ENCODE results near the gene TJAP1.
A peak's percentile ranks its signal among the peaks of the same experiment; 100 is the strongest.
"Not testable (repeated sequence)": the region's sequence is repeated elsewhere in the genome, so short reads cannot be mapped to it uniquely, and the experiment has no call there.

TJAP1 gene

GRCh38 chr6:43497689-43498088, 20.3 kb downstream of the TJAP1 start:
- Mint-ChIP-seq H3K4me1 (ENCODE audit: low read depth) (peaks cover 26% of the 10 kb centered on the region), H3K27ac (no peak overlapping the region), H3K27me3 (no peaks in the 10 kb centered on the region), H3K4me3 (no peak overlapping the region), H3K36me3 (ENCODE audit: low read depth) (peaks cover 68% of the 10 kb centered on the region), H3K9me3 (no peaks in the 10 kb centered on the region)
- no peak for DNase-seq

- Mint-ChIP-seq H3K4me1 (ENCODE audit: low read depth) (peaks cover 23% of the 10 kb centered on the region), H3K36me3 (ENCODE audit: low read depth) (peaks cover 72% of the 10 kb centered on the region), H3K27ac (peak overlapping the region; percentile 22)
- not testable (repeated sequence) for H3K4me3 Mint-ChIP-seq, DNase-seq, H3K9me3 Mint-ChIP-seq, H3K27me3 Mint-ChIP-seq
Observed at GRCh38 chr6:43498291-43498690, 20.9 kb downstream of the TJAP1 start.

- H3K27ac Mint-ChIP-seq, result peak overlapping the region; percentile 63
- no peaks in the 10 kb centered on the region for H3K27me3 Mint-ChIP-seq
- H3K9me3 Mint-ChIP-seq, result no peaks in the 10 kb centered on the region
Observed at GRCh38 chr6:43499028-43499815, 21.9 kb downstream of the TJAP1 start.

GRCh38 chr6:43500921-43501320, 23.6 kb downstream of the TJAP1 start:
- no peaks in the 10 kb centered on the region for H3K9me3 Mint-ChIP-seq
- peaks cover 87% of the 10 kb centered on the region for H3K36me3 Mint-ChIP-seq (ENCODE audit: low read depth)
- no peaks in the 10 kb centered on the region for H3K27me3 Mint-ChIP-seq
- no peak overlapping the region for H3K27ac Mint-ChIP-seq
- H3K4me3 Mint-ChIP-seq, result no peak overlapping the region
- DNase-seq, result no peak
- no peaks in the 10 kb centered on the region for H3K4me1 Mint-ChIP-seq (ENCODE audit: low read depth)

More at GRCh38 chr6:43499028-43499815, 21.9 kb downstream of the TJAP1 start:
- no peak for DNase-seq
- Mint-ChIP-seq H3K4me1 (ENCODE audit: low read depth) (peaks cover 15% of the 10 kb centered on the region), H3K36me3 (ENCODE audit: low read depth) (peaks cover 75% of the 10 kb centered on the region), H3K4me3 (no peak overlapping the region)

GRCh38 chr6:43502666-43503065, 25.3 kb downstream of the TJAP1 start:
- Mint-ChIP-seq H3K27ac (no peak overlapping the region), H3K36me3 (ENCODE audit: low read depth) (peaks cover 87% of the 10 kb centered on the region), H3K4me1 (ENCODE audit: low read depth) (peaks cover 9% of the 10 kb centered on the region), H3K4me3 (no peak overlapping the region), H3K27me3 (peaks cover 2% of the 10 kb centered on the region), H3K9me3 (no peaks in the 10 kb centered on the region)
- no peak for DNase-seq

- Mint-ChIP-seq H3K27ac (no peak overlapping the region), H3K27me3 (peaks cover 10% of the 10 kb centered on the region), H3K36me3 (ENCODE audit: low read depth) (peaks cover 79% of the 10 kb centered on the region), H3K4me1 (ENCODE audit: low read depth) (peaks cover 9% of the 10 kb centered on the region), H3K9me3 (no peaks in the 10 kb centered on the region), H3K4me3 (no peak overlapping the region)
- no peak for DNase-seq
Observed at GRCh38 chr6:43503443-43503842, 26.1 kb downstream of the TJAP1 start.

GRCh38 chr6:43504756-43505593, 27.6 kb downstream of the TJAP1 start:
- no peak overlapping the region for H3K27ac Mint-ChIP-seq
- DNase-seq, result no peak
- H3K27me3 Mint-ChIP-seq, result peaks cover 20% of the 10 kb centered on the region
- peaks cover 64% of the 10 kb centered on the region for H3K36me3 Mint-ChIP-seq (ENCODE audit: low read depth)
- no peaks in the 10 kb centered on the region for H3K9me3 Mint-ChIP-seq
- H3K4me1 Mint-ChIP-seq (ENCODE audit: low read depth), result peaks cover 16% of the 10 kb centered on the region
- H3K4me3 Mint-ChIP-seq, result no peak overlapping the region

GRCh38 chr6:43505718-43506117, 28.3 kb downstream of the TJAP1 start:
- H3K36me3 Mint-ChIP-seq (ENCODE audit: low read depth), result peaks cover 57% of the 10 kb centered on the region
- no peak overlapping the region for H3K27ac Mint-ChIP-seq
- H3K27me3 Mint-ChIP-seq, result peaks cover 20% of the 10 kb centered on the region
- no peaks in the 10 kb centered on the region for H3K9me3 Mint-ChIP-seq
- DNase-seq, result no peak
- no peak overlapping the region for H3K4me3 Mint-ChIP-seq
- peaks cover 19% of the 10 kb centered on the region for H3K4me1 Mint-ChIP-seq (ENCODE audit: low read depth)

GRCh38 chr6:43506171-43506570, 28.8 kb downstream of the TJAP1 start:
- H3K4me3 Mint-ChIP-seq, result no peak overlapping the region
- peak overlapping the region; percentile 22 for H3K27ac Mint-ChIP-seq
- no peaks in the 10 kb centered on the region for H3K9me3 Mint-ChIP-seq
- peaks cover 56% of the 10 kb centered on the region for H3K36me3 Mint-ChIP-seq (ENCODE audit: low read depth)
- peaks cover 21% of the 10 kb centered on the region for H3K4me1 Mint-ChIP-seq (ENCODE audit: low read depth)
- no peak for DNase-seq
- H3K27me3 Mint-ChIP-seq, result peaks cover 20% of the 10 kb centered on the region

GRCh38 chr6:43506667-43507471, 29.5 kb downstream of the TJAP1 start:
- DNase-seq, result peak; percentile 83
- Mint-ChIP-seq H3K4me3 (no peak overlapping the region), H3K27ac (no peak overlapping the region), H3K4me1 (ENCODE audit: low read depth) (peaks cover 23% of the 10 kb centered on the region), H3K36me3 (ENCODE audit: low read depth) (peaks cover 56% of the 10 kb centered on the region), H3K9me3 (no peaks in the 10 kb centered on the region), H3K27me3 (peaks cover 20% of the 10 kb centered on the region)

- DNase-seq, result no peak
Observed at GRCh38 chr6:43508481-43509141, 31.2 kb downstream of the TJAP1 start.

GRCh38 chr6:43509142-43509983, 32.0 kb downstream of the TJAP1 start:
- peaks cover 31% of the 10 kb centered on the region for H3K4me1 Mint-ChIP-seq (ENCODE audit: low read depth)
- no peaks in the 10 kb centered on the region for H3K9me3 Mint-ChIP-seq
- peaks cover 20% of the 10 kb centered on the region for H3K27me3 Mint-ChIP-seq
- H3K27ac Mint-ChIP-seq, result peak overlapping the region; percentile 66
- H3K4me3 Mint-ChIP-seq, result peak overlapping the region; percentile 70
- DNase-seq, result peak; percentile 39
- peaks cover 55% of the 10 kb centered on the region for H3K36me3 Mint-ChIP-seq (ENCODE audit: low read depth)

More at GRCh38 chr6:43508481-43509141, 31.2 kb downstream of the TJAP1 start:
- peaks cover 20% of the 10 kb centered on the region for H3K27me3 Mint-ChIP-seq
- no peaks in the 10 kb centered on the region for H3K9me3 Mint-ChIP-seq
- no peak overlapping the region for H3K27ac Mint-ChIP-seq
- H3K4me3 Mint-ChIP-seq, result peak overlapping the region; percentile 54
- H3K36me3 Mint-ChIP-seq (ENCODE audit: low read depth), result peaks cover 56% of the 10 kb centered on the region
- peaks cover 28% of the 10 kb centered on the region for H3K4me1 Mint-ChIP-seq (ENCODE audit: low read depth)
